HCT116 (cell line): ENCODE measurements around the gene CYB561A3. TPM values are rescaled to one million over a fixed set of nuclear protein-coding genes. Genes with fewer than 3 reads are reported as not detected.

Experiments
- ATAC-seq: fragments of 200-7000 bp; cut with Tn5 transposase; 2 replicates; pipeline ENCODE4 v1.9.1; 2020; ENCODE audit warnings: mild to moderate bottlenecking, moderate library complexity
- BruUV-seq: library from RNA; stranded (reverse); fragments of 400-500 nt; replicated peaks from 2 replicates; lab custom pipeline; 2021; lab: Mats Ljungman, UMichigan
- CTCF ChIA-PET: fragments of 300-600 bp; sonication (Branson Sonifier 250); formaldehyde crosslinking; loops from one replicate; lab custom pipeline; 2021; ENCODE audit warnings: antibody characterized with exemption; lab: Charles Lee
- POLR2A ChIA-PET: fragments of 300-600, 350-600 bp; sonication (Branson Sonifier 250); formaldehyde crosslinking; loops from one replicate; lab custom pipeline; 2021; ENCODE audit warnings: antibody characterized with exemption; lab: Charles Lee
- RAD21 ChIA-PET, 2 experiments: fragments of 300-600 bp; sonication (Branson Sonifier 250); formaldehyde crosslinking; loops; one replicate each; lab custom pipeline; 2023; ENCODE audit warnings: low total read pairs in 2 of 2; ENCODE audit not compliant: uncharacterized antibody in 2 of 2, unreplicated experiment in 2 of 2, low non-redundant PET in 1 of 2; lab: Charles Lee
- DNase-seq: peaks from one replicate; pipeline ENCODE4 v3.0.0-alpha.2; 2010; ENCODE audit warnings: low read depth, low spot score
- H2AFZ ChIP-seq: fragments of 200-600 bp; shearing (Covaris generic), sonication (generic); 2 replicates; pipeline ENCODE4 v1.6.1; 2017; ENCODE audit warnings: low read depth, mixed run types, mixed read lengths, antibody characterized with exemption, low read length; ENCODE audit not compliant: poor library complexity, severe bottlenecking
- H3K27ac ChIP-seq: 2 replicates; pipeline ENCODE4 v1.5.1; 2012; ENCODE audit warnings: low read depth, low read length
- H3K27me3 ChIP-seq: fragments of 200-600 bp; sonication (generic); 2 replicates; pipeline ENCODE4 v1.6.1; 2016; ENCODE audit warnings: mixed run types, low read length, mixed read lengths; ENCODE audit not compliant: insufficient read depth
- H3K36me3 ChIP-seq, 2 experiments: fragments of 200-500 bp in 1 of 2; fragments of 200-600 bp in 1 of 2; sonication (Bioruptor generic) in 1 of 2; sonication (generic) in 1 of 2; 2 replicates each; pipeline versions ENCODE4 v1.5.1 to v1.6.1; 2014 to 2016; ENCODE audit warnings: low read length in 2 of 2, inconsistent platforms in 1 of 2, mixed read lengths in 1 of 2, mixed run types in 1 of 2; ENCODE audit not compliant: insufficient read depth in 2 of 2, control insufficient read depth in 1 of 2
- H3K4me1 ChIP-seq, 2 experiments: fragments of 200-600 bp in 1 of 2; sonication (generic) in 1 of 2; 2 replicates each; pipeline versions ENCODE4 v1.5.1 to v1.6.1; 2012 to 2017; ENCODE audit warnings: low read length in 2 of 2, inconsistent platforms in 1 of 2, mild to moderate bottlenecking in 1 of 2, mixed read lengths in 1 of 2, mixed run types in 1 of 2, moderate library complexity in 1 of 2; ENCODE audit not compliant: insufficient read depth in 2 of 2, control insufficient read depth in 1 of 2
- H3K4me2 ChIP-seq: fragments of 200-600 bp; sonication (generic); 2 replicates; pipeline ENCODE4 v1.6.1; 2017; ENCODE audit warnings: mixed run types, low read length, mixed read lengths
- H3K4me3 ChIP-seq, 2 experiments: fragments of 200-600 bp in 1 of 2; sonication (generic) in 1 of 2; replicated peaks in 1 of 2; 2 replicates each; pipeline ENCODE4 v1.5.1; 2011 to 2016; ENCODE audit warnings: low read length in 2 of 2, control low read depth in 1 of 2, low read depth in 1 of 2, mild to moderate bottlenecking in 1 of 2, mixed read lengths in 1 of 2, mixed run types in 1 of 2
- H3K79me2 ChIP-seq: fragments of 200-600 bp; sonication (generic); 2 replicates; pipeline ENCODE4 v1.6.1; 2017; ENCODE audit warnings: mild to moderate bottlenecking, mixed run types, low read length, moderate library complexity, mixed read lengths; ENCODE audit not compliant: insufficient read depth
- H3K9ac ChIP-seq: fragments of 200-600 bp; sonication (generic); 2 replicates; pipeline ENCODE4 v1.6.1; 2016; ENCODE audit warnings: low read length, mixed read lengths
- H3K9me2 ChIP-seq: fragments of 200-600 bp; sonication (generic), shearing (Covaris generic); 2 replicates; pipeline ENCODE4 v1.6.1; 2017; ENCODE audit warnings: mixed run types, mild to moderate bottlenecking, moderate library complexity; ENCODE audit not compliant: insufficient read depth
- H3K9me3 ChIP-seq, 2 experiments: fragments of 200-500 bp in 1 of 2; fragments of 200-600 bp in 1 of 2; sonication (Bioruptor generic) in 1 of 2; sonication (generic) in 1 of 2; 2 replicates each; pipeline ENCODE4 v1.6.1; 2014 to 2017; ENCODE audit warnings: low read length in 2 of 2, mixed read lengths in 2 of 2, inconsistent platforms in 1 of 2, low read depth in 1 of 2, mild to moderate bottlenecking in 1 of 2, mixed run types in 1 of 2, moderate library complexity in 1 of 2; ENCODE audit not compliant: control insufficient read depth in 1 of 2, insufficient read depth in 1 of 2
- H4K20me1 ChIP-seq: fragments of 200-600 bp; sonication (generic), shearing (Covaris generic); 2 replicates; pipeline ENCODE4 v1.6.1; 2017; ENCODE audit warnings: mixed run types, mild to moderate bottlenecking, moderate library complexity; ENCODE audit not compliant: insufficient read depth
- CBX3 ChIP-seq: IDR thresholded peaks from 2 replicates; pipeline ENCODE4 v1.6.1; 2012; ENCODE audit warnings: low read depth
- CEBPB ChIP-seq: IDR thresholded peaks from 2 replicates; pipeline ENCODE4 v1.6.1; 2012; ENCODE audit warnings: low read depth
- CTCF ChIP-seq, 3 experiments: fragments of 200-600 bp in 1 of 3; sonication (generic) in 1 of 3; IDR thresholded peaks in 2 of 3; conservative IDR thresholded peaks in 1 of 3; 2 replicates each; pipeline ENCODE4 v1.5.1; 2012 to 2017; ENCODE audit warnings: low read depth in 2 of 3, low read length in 2 of 3, antibody characterized with exemption in 1 of 3, borderline replicate concordance in 1 of 3, control low read depth in 1 of 3, mild to moderate bottlenecking in 1 of 3, mixed read lengths in 1 of 3, mixed run types in 1 of 3, moderate library complexity in 1 of 3; ENCODE audit not compliant: insufficient read depth in 1 of 3
- EGR1 ChIP-seq: IDR thresholded peaks from 2 replicates; pipeline ENCODE4 v1.6.1; 2012; ENCODE audit warnings: low read depth
- ELF1 ChIP-seq: IDR thresholded peaks from 2 replicates; pipeline ENCODE4 v1.6.1; 2012; ENCODE audit warnings: low read depth, borderline replicate concordance
- EZH2 ChIP-seq: fragments of 200-600 bp; sonication (generic); IDR thresholded peaks from 2 replicates; pipeline ENCODE4 v1.6.1; 2017; ENCODE audit warnings: antibody characterized with exemption, mixed run types
- EZH2phosphoT487 ChIP-seq: fragments of 200-600 bp; IDR thresholded peaks from 2 replicates; pipeline ENCODE4 v1.6.1; 2018; ENCODE audit warnings: antibody characterized with exemption, borderline replicate concordance
- JUND ChIP-seq: IDR thresholded peaks from 2 replicates; pipeline ENCODE4 v1.6.1; 2012
- MAX ChIP-seq: IDR thresholded peaks from 2 replicates; pipeline ENCODE4 v1.6.1; 2012
- POLR2A ChIP-seq: IDR thresholded peaks from 2 replicates; pipeline ENCODE4 v1.7.0; 2011; ENCODE audit warnings: borderline replicate concordance; ENCODE audit not compliant: insufficient read depth, insufficient read length; ENCODE audit errors: extremely low read depth
- POLR2AphosphoS5 ChIP-seq: IDR thresholded peaks from 2 replicates; pipeline ENCODE4 v1.6.1; 2011; ENCODE audit warnings: mild to moderate bottlenecking, low read depth, low read length, moderate library complexity
- REST ChIP-seq: IDR thresholded peaks from 2 replicates; pipeline ENCODE4 v1.6.1; 2012; ENCODE audit warnings: low read depth
- SIN3A ChIP-seq: IDR thresholded peaks from 2 replicates; pipeline ENCODE4 v1.6.1; 2012; ENCODE audit warnings: low read depth
- SRF ChIP-seq: IDR thresholded peaks from 2 replicates; pipeline ENCODE4 v1.6.1; 2012; ENCODE audit warnings: low read depth
- YY1 ChIP-seq: IDR thresholded peaks from 2 replicates; pipeline ENCODE4 v1.6.1; 2011; ENCODE audit warnings: low read length, low read depth, moderate library complexity, mild to moderate bottlenecking; ENCODE audit not compliant: insufficient replicate concordance; ENCODE audit errors: extremely low read depth
- ZBTB33 ChIP-seq: IDR thresholded peaks from 2 replicates; pipeline ENCODE4 v1.6.1; 2011; ENCODE audit warnings: mild to moderate bottlenecking, low read length, moderate library complexity; ENCODE audit not compliant: insufficient replicate concordance; ENCODE audit errors: extremely low read depth
- ZFX ChIP-seq: fragments of 450-650 bp; IDR thresholded peaks from 2 replicates; pipeline ENCODE4 v1.6.1; 2017
- ZNF274 ChIP-seq: fragments of 200-500 bp; sonication (Bioruptor generic); IDR thresholded peaks from 2 replicates; pipeline ENCODE4 v1.6.1; 2014; ENCODE audit warnings: mild to moderate bottlenecking, low read depth, low read length, inconsistent platforms
- intact Hi-C: fragments of 100-400 bp; cut with micrococcal nuclease; formaldehyde crosslinking; loops from 2 replicates; pipeline ENCODE4 v1.10.0; 2022
- total RNA-seq: library from RNA; stranded (reverse); gene quantifications from one replicate; pipeline ENCODE4 v1.2.1, GENCODE V29; 2021; ENCODE audit not compliant: unreplicated experiment

The CYB561A3 gene
- total RNA-seq, 1 experiment from 2014 or later: 34.1 TPM

GRCh38 chr11:61357894-61358239 is 3.8 kb downstream of the CYB561A3 start (continued):
- TF ChIP-seq CTCF (IDR thresholded peaks at IDR 0.05 in 2 of 3, conservative IDR thresholded peaks at IDR 0.05 in 1 of 3; ENCODE audit: borderline replicate concordance in 1 of 3, insufficient read depth in 1 of 3, low read depth in 2 of 3, low read length in 2 of 3): no peak
- TF ChIP-seq CEBPB: no peak
- TF ChIP-seq EZH2: no peak
- TF ChIP-seq EZH2phosphoT487: no peak

GRCh38 chr11:61357233-61357893 is 4.3 kb downstream of the CYB561A3 start:
- Histone ChIP-seq H3K9ac (no peak overlapping the region), H3K79me2 (peaks cover 7% of the 10 kb centered on the region), H3K4me2 (no peak overlapping the region), H3K9me3 (no peaks in the 10 kb centered on the region), H2AFZ (no peak overlapping the region), H4K20me1 (no peaks in the 10 kb centered on the region), H3K27me3 (no peaks in the 10 kb centered on the region), H3K4me1 (peaks cover 0 to 13% of the 10 kb centered on the region in 2 experiments; a peak in 1 of 4 replicates), H3K36me3 (peaks cover 0 to 2% of the 10 kb centered on the region in 2 experiments; a peak in 2 of 4 replicates), H3K4me3 (no peak overlapping the region), H3K9me2 (no peaks in the 10 kb centered on the region), H3K27ac (no peak overlapping the region)
- BruUV-seq: no TSS peak
- no peak for ATAC-seq
- ChIA-PET RAD21 (no interaction called here), CTCF (interaction anchor here (1.5 kb wide), 1 partner anchor 28 kb away, joined by 3 read pairs; no protein-coding TSS in a partner anchor), POLR2A (no interaction called here)
- no peak for TF ChIP-seq ZBTB33
- no peak for TF ChIP-seq EZH2
- no peak for TF ChIP-seq ZNF274
- TF ChIP-seq ELF1: no peak
- TF ChIP-seq CBX3: no peak
- TF ChIP-seq SRF: no peak
- no peak for TF ChIP-seq POLR2AphosphoS5
- TF ChIP-seq SIN3A: no peak
- TF ChIP-seq ZFX: no peak
- no peak for TF ChIP-seq EZH2phosphoT487
- no peak for TF ChIP-seq MAX
- TF ChIP-seq REST: no peak
- no peak for TF ChIP-seq POLR2A
- no peak for TF ChIP-seq YY1
- TF ChIP-seq JUND: no peak
- TF ChIP-seq EGR1: no peak
- no peak for TF ChIP-seq CEBPB
- intact Hi-C loops: no loop called here
- DNase-seq: no peak
